ENCODE measurements around the gene ZC3HAV1.

DNA sequence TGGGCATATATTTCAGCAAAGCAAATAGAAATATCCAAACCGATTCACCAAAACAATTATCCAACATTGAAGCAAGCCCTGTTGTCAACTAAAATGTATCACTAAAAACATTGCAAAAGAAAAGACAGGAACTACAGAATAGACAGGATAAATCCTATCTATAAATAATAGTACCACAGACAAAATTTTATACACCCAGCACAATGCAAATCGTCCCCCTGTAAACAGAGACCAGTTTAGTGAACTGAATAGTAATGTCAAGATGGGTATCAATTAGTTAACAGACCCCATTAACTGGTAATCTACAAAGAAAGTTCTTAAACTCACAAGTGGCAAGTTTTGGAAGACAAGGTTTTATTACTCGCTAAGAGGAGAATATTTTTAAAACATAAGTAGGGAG lies 4.0 kb downstream of the ZC3HAV1 start:
- TF ChIP-seq CTCF (IDR thresholded peaks at IDR 0.05; ENCODE audit: low read length) (no peak), EZH2 (IDR thresholded peaks at IDR 0.05; ENCODE audit: borderline replicate concordance, low read length) (no peak)

Measured in OCI-LY1 (cell line).